HepG2 (cell line): ENCODE data around the gene CSMD2. TPM values are rescaled to one million over a fixed set of nuclear protein-coding genes. Genes with fewer than 3 reads are reported as not detected.

ENCODE experiments used
- ATAC-seq: fragments of 200-7000 bp; cut with Tn5 transposase; 3 replicates; pipeline ENCODE4 v1.9.1; 2020; ENCODE audit warnings: mild to moderate bottlenecking, moderate library complexity
- BruUV-seq: library from RNA; stranded (reverse); fragments of 400-500 nt; replicated peaks from 2 replicates; lab custom pipeline; 2021; lab: Mats Ljungman, UMichigan
- CTCF ChIA-PET: fragments of 300-600 bp; formaldehyde crosslinking; extraction: SDS; loops from one replicate; lab custom pipeline; 2021; ENCODE audit warnings: low total read pairs, inconsistent platforms, low intra/inter-chr PET ratio; lab: Yijun Ruan, JAX
- POLR2A ChIA-PET: fragments of 350-600 bp; sonication (Branson Sonifier 250); formaldehyde crosslinking; loops from one replicate; lab custom pipeline; 2020; ENCODE audit warnings: antibody characterized with exemption, inconsistent platforms; lab: Yijun Ruan, JAX
- DNase-seq: peaks from one replicate; pipeline ENCODE4 v3.0.0-alpha.2; 2015; ENCODE audit warnings: low spot score
- FAIRE-seq: peaks from 3 replicates; lab custom pipeline; 2011; peaks lifted over from hg19 to GRCh38; lab: Jason Lieb, UNC
- H2AFZ ChIP-seq: one replicate; pipeline ENCODE4 v1.6.1; 2011; ENCODE audit warnings: low read length, inconsistent platforms
- H3K27ac ChIP-seq: fragments of 300-600 bp; 3 replicates; pipeline ENCODE4 v1.8.0; 2011; ENCODE audit warnings: mixed run types, mild to moderate bottlenecking, mixed read lengths, low read length, inconsistent platforms; ENCODE audit not compliant: insufficient read depth; ENCODE audit errors: extremely low read length
- H3K27me3 ChIP-seq, 2 experiments: fragments of 200-600 bp in 1 of 2; 2 replicates in 1 of 2; 3 replicates in 1 of 2; pipeline versions ENCODE4 v1.6.0 to v1.8.0; 2011; ENCODE audit warnings: low read length in 2 of 2, mild to moderate bottlenecking in 2 of 2, moderate library complexity in 2 of 2, inconsistent platforms in 1 of 2; ENCODE audit not compliant: insufficient read depth in 2 of 2, control insufficient read depth in 1 of 2
- H3K36me3 ChIP-seq, 2 experiments: fragments of 200-600 bp in 1 of 2; replicated peaks in 1 of 2; 2 replicates in 1 of 2; 3 replicates in 1 of 2; pipeline versions ENCODE4 v1.5.1 to v1.8.0; 2011; ENCODE audit warnings: low read length in 2 of 2, inconsistent platforms in 1 of 2; ENCODE audit not compliant: insufficient read depth in 2 of 2, control insufficient read depth in 1 of 2
- H3K4me1 ChIP-seq: 2 replicates; pipeline ENCODE4 v1.5.1; 2012; ENCODE audit warnings: low read length, inconsistent platforms; ENCODE audit not compliant: insufficient read depth
- H3K4me2 ChIP-seq: 2 replicates; pipeline ENCODE4 v1.6.0; 2011; ENCODE audit warnings: low read depth, low read length, inconsistent platforms
- H3K4me3 ChIP-seq, 3 experiments: fragments of 200-600 bp in 1 of 3; sonication (generic), shearing (Covaris generic) in 1 of 3; replicated peaks in 1 of 3; 2 replicates each; pipeline ENCODE4 v1.5.1; 2011 to 2016; ENCODE audit warnings: low read length in 3 of 3, inconsistent platforms in 2 of 3, low read depth in 2 of 3, mild to moderate bottlenecking in 2 of 3, control low read depth in 1 of 3, mixed read lengths in 1 of 3; ENCODE audit not compliant: insufficient read depth in 1 of 3
- H3K79me2 ChIP-seq: one replicate; pipeline ENCODE4 v1.6.1; 2011; ENCODE audit warnings: low read length, inconsistent platforms; ENCODE audit not compliant: insufficient read depth
- H3K9ac ChIP-seq: 2 replicates; pipeline ENCODE4 v1.6.0; 2011; ENCODE audit warnings: mild to moderate bottlenecking, low read depth, low read length, inconsistent platforms; ENCODE audit not compliant: insufficient read depth
- H3K9me3 ChIP-seq: 2 replicates; pipeline ENCODE4 v1.5.1; 2012; ENCODE audit warnings: mild to moderate bottlenecking, low read length
- H4K20me1 ChIP-seq: 2 replicates; pipeline ENCODE4 v1.6.0; 2011; ENCODE audit warnings: inconsistent platforms, mild to moderate bottlenecking, low read length, moderate library complexity; ENCODE audit not compliant: insufficient read depth
- ERF ChIP-seq: IDR thresholded peaks from 2 replicates; pipeline ENCODE4 v1.6.1; 2018; ENCODE audit warnings: missing biosample characterization, missing genetic modification reagents
- HMG20A ChIP-seq: IDR thresholded peaks from 2 replicates; pipeline ENCODE4 v1.6.1; 2016; ENCODE audit warnings: borderline replicate concordance
- HNF4A ChIP-seq: sonication (generic); formaldehyde crosslinking; IDR thresholded peaks from 2 replicates; pipeline ENCODE4 v1.4.0; 2020; ENCODE audit warnings: missing genetic modification reagents
- JUND ChIP-seq: sonication (generic); formaldehyde crosslinking; IDR thresholded peaks from 2 replicates; pipeline ENCODE4 v1.8.0; 2022; ENCODE audit warnings: mild to moderate bottlenecking, missing genetic modification reagents
- MIER2 ChIP-seq: IDR thresholded peaks from 2 replicates; pipeline ENCODE4 v1.6.1; 2016; ENCODE audit warnings: missing biosample characterization, missing genetic modification reagents
- NFYC ChIP-seq: IDR thresholded peaks from 2 replicates; pipeline ENCODE4 v1.6.1; 2016; ENCODE audit warnings: missing genetic modification reagents, missing compliant biosample characterization
- NR2F6 ChIP-seq, 2 experiments: IDR thresholded peaks; 2 replicates each; pipeline ENCODE4 v1.6.1; 2016; ENCODE audit warnings: antibody characterized with exemption in 1 of 2, mild to moderate bottlenecking in 1 of 2
- NR3C1 ChIP-seq: sonication (generic); formaldehyde crosslinking; IDR thresholded peaks from 2 replicates; pipeline ENCODE4 v1.4.0; 2020; ENCODE audit warnings: missing genetic modification reagents
- ZFP36L1 ChIP-seq: sonication (generic); formaldehyde crosslinking; IDR thresholded peaks from 2 replicates; pipeline ENCODE4 v1.8.0; 2022; ENCODE audit warnings: mild to moderate bottlenecking, missing genetic modification reagents, moderate library complexity
- ZNF143 ChIP-seq: sonication (generic); formaldehyde crosslinking; IDR thresholded peaks from 2 replicates; pipeline ENCODE4 v1.4.0; 2020; ENCODE audit warnings: missing genetic modification reagents
- ZNF629 ChIP-seq: sonication (generic); formaldehyde crosslinking; conservative IDR thresholded peaks from 2 replicates; pipeline ENCODE4 v1.5.0; 2020; ENCODE audit warnings: missing genetic modification reagents
- ZNF782 ChIP-seq: sonication (generic); formaldehyde crosslinking; IDR thresholded peaks from 2 replicates; pipeline ENCODE4 v1.4.0; 2020; ENCODE audit warnings: missing genetic modification reagents, mild to moderate bottlenecking, borderline replicate concordance
- ZSCAN30 ChIP-seq: sonication (generic); formaldehyde crosslinking; IDR thresholded peaks from 2 replicates; pipeline ENCODE4 v1.5.0; 2020; ENCODE audit warnings: mild to moderate bottlenecking, missing genetic modification reagents
- WGBS: methylation state at CpG from one replicate; pipeline ENCODE4 v1.1.6; 2017; ENCODE audit warnings: low lambda C conversion rate; 5-methylcytosine and 5-hydroxymethylcytosine counted together
- in situ Hi-C: cut with HindIII; loops from 2 replicates; pipeline ENCODE4 v1.10.0; 2017; ENCODE audit warnings: low pct_unique_long_range_greater_than_20kb; ENCODE audit not compliant: extremely low pct_ligation_motif_present
- intact Hi-C: fragments of 100-400 bp; cut with micrococcal nuclease; formaldehyde crosslinking; loops from one replicate; pipeline ENCODE4 v1.10.0; 2022; ENCODE audit not compliant: unreplicated experiment
- polyA plus RNA-seq, 8 experiments: library from polyadenylated mRNA; depleted of rRNA in 3 of 8; stranded (reverse) in 7 of 8; unstranded in 1 of 8; fragments of >200 nt; fragmentation: Illumina TruSeq in 4 of 8; extraction: Trizol in 4 of 8; gene quantifications; 2 replicates each; pipeline versions ENCODE4 v1.2.1 to v1.2.3, GENCODE V29; 2011 to 2016; ENCODE audit warnings: low read depth in 4 of 8, missing spikeins in 1 of 8, mixed read lengths in 1 of 8; ENCODE audit not compliant: insufficient read depth in 1 of 8
- total RNA-seq, 5 experiments: library from RNA; depleted of rRNA; stranded (reverse); fragments of >200 nt; fragmentation: Illumina TruSeq; extraction: Trizol; gene quantifications; 2 replicates each; pipeline ENCODE4 v1.2.3, GENCODE V29; 2016; ENCODE audit warnings: low read depth in 1 of 5
- TF ChIP-seq, protein P1 (sequence below): sonication (generic); formaldehyde crosslinking; IDR thresholded peaks from 2 replicates; pipeline ENCODE4 v1.5.0; 2020; ENCODE audit warnings: mild to moderate bottlenecking, missing genetic modification reagents
- TF ChIP-seq, protein P2 (sequence below): sonication (generic); formaldehyde crosslinking; conservative IDR thresholded peaks from 2 replicates; pipeline ENCODE4 v1.8.1; 2023; ENCODE audit warnings: missing genetic modification reagents

CSMD2 gene
- total and polyA plus RNA-seq, 2 of the 13 experiments (the other 11 are each of a cell fraction or from before 2014, with no cell fraction given): not detected

DNA sequence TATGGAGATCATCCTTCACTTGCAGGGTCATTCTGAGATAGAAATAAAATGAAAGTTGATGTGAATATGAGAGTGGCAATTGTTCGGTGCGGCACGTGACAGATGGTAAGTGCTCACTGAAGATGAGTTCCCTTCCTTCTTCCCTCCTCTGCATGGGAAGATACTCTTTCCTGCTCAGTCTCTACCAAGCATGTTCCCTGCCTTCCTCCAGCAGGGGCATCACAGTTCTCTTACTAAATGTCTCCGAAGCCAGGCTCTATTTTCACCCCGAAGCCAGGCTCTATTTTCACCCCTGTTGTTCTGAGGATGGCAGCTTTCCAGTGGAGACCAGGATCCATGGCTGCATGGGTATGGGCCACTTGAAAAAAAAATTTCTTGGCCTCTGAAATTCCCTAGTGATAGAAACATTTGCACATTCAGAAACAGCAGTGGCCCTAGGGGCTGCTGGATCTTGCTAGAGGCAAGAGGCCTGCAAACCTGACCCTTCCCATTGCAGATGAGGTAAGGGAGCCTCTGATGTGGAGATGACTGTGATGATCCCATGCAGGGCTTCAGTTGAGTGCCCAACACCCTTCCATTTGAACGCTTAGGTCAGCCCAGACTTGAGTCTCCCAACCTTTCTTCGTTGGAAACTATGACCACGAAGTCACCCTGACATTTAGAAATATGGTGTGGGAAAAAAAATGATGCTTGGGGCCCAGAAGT lies 424.8 kb downstream of the CSMD2 start:
- no peak for TF ChIP-seq HMG20A
- no peak for TF ChIP-seq HNF4A (CRISPR knock-in tag)
- no peak for TF ChIP-seq ZNF629
- TF ChIP-seq JUND (CRISPR knock-in tag): no peak
- no peak for TF ChIP-seq ZSCAN30
- no peak for TF ChIP-seq NR2F6 (IDR thresholded peaks at IDR 0.05)
- TF ChIP-seq NR2F6 (CRISPR knock-in tag; IDR thresholded peaks at IDR 0.05): no peak
- TF ChIP-seq MIER2 (CRISPR knock-in tag): no peak
- WGBS: 27% methylated on average over 7 of the region's 8 CpGs
- H3K9me3 ChIP-seq: no peaks in the 10 kb centered on the region
- H3K4me1 ChIP-seq: no peaks in the 10 kb centered on the region
- POLR2A ChIA-PET: no interaction called here
- H3K36me3 ChIP-seq: no peaks in the 10 kb centered on the region
- H3K9ac ChIP-seq: no peak overlapping the region
- CTCF ChIA-PET: no interaction called here
- H4K20me1 ChIP-seq: no peaks in the 10 kb centered on the region
- H3K79me2 ChIP-seq: no peaks in the 10 kb centered on the region
- intact Hi-C loops (no loop called here), in situ Hi-C loops (loop anchor here (10.0 kb wide), 1 partner anchor 65 kb away; no protein-coding TSS in a partner anchor)
- H3K4me2 ChIP-seq: no peak overlapping the region
- no peak for ATAC-seq
- H3K27ac ChIP-seq: no peak overlapping the region
- DNase-seq: no peak
- peaks cover 0 to 3% of the 10 kb centered on the region in 2 experiments; a peak in 1 of 5 replicates for H3K27me3 ChIP-seq
- BruUV-seq: no TSS peak
- H2AFZ ChIP-seq: no peak overlapping the region
- no peak overlapping the region for H3K4me3 ChIP-seq
- FAIRE-seq: no peak

DNA sequence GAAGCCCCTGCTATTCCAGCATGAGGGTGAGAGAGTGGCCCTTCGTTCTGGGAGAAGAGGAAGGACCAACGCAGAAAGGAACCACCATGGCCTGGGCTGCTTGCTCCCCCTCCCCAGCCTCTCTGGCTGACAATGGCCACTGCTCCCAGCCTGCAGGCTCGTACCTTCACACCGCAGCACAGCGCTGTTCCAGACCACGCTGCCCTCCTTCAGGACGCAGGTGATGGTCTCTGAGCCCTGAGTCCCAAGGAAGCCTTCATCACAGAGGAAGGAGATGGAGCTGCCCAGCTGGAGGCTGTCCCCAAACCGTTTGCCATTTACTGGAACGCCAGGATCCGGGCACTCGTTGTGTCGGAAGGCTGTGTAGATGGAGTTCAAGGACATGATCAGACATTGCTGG lies 426.1 kb downstream of the CSMD2 start:
- CTCF ChIA-PET: no interaction called here
- Histone ChIP-seq H3K4me1 (no peaks in the 10 kb centered on the region), H3K79me2 (no peaks in the 10 kb centered on the region), H3K9ac (no peak overlapping the region), H3K4me3 (no peak overlapping the region), H3K27me3 (peaks cover 0 to 5% of the 10 kb centered on the region in 2 experiments; a peak in 1 of 5 replicates), H3K36me3 (no peaks in the 10 kb centered on the region), H3K27ac (no peak overlapping the region), H2AFZ (no peak overlapping the region), H4K20me1 (no peaks in the 10 kb centered on the region), H3K9me3 (no peaks in the 10 kb centered on the region), H3K4me2 (no peak overlapping the region)
- intact Hi-C loops (no loop called here), in situ Hi-C loops (no loop called here)
- BruUV-seq: no TSS peak
- ATAC-seq: no peak
- 30% methylated on average over 10 of the region's 12 CpGs for WGBS
- POLR2A ChIA-PET: no interaction called here
- no peak for DNase-seq
- no peak for FAIRE-seq
- TF ChIP-seq, protein P1, sequence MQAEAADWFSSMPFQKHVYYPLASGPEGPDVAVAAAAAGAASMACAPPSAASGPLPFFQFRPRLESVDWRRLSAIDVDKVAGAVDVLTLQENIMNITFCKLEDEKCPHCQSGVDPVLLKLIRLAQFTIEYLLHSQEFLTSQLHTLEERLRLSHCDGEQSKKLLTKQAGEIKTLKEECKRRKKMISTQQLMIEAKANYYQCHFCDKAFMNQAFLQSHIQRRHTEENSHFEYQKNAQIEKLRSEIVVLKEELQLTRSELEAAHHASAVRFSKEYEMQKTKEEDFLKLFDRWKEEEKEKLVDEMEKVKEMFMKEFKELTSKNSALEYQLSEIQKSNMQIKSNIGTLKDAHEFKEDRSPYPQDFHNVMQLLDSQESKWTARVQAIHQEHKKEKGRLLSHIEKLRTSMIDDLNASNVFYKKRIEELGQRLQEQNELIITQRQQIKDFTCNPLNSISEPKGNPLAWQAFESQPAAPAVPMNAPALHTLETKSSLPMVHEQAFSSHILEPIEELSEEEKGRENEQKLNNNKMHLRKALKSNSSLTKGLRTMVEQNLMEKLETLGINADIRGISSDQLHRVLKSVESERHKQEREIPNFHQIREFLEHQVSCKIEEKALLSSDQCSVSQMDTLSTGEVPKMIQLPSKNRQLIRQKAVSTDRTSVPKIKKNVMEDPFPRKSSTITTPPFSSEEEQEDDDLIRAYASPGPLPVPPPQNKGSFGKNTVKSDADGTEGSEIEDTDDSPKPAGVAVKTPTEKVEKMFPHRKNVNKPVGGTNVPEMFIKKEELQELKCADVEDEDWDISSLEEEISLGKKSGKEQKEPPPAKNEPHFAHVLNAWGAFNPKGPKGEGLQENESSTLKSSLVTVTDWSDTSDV (CRISPR knock-in tag): no peak
- no peak for TF ChIP-seq ERF
- no peak for TF ChIP-seq ZNF782 (CRISPR knock-in tag)
- TF ChIP-seq NR3C1 (CRISPR knock-in tag): no peak
- TF ChIP-seq, protein P2, sequence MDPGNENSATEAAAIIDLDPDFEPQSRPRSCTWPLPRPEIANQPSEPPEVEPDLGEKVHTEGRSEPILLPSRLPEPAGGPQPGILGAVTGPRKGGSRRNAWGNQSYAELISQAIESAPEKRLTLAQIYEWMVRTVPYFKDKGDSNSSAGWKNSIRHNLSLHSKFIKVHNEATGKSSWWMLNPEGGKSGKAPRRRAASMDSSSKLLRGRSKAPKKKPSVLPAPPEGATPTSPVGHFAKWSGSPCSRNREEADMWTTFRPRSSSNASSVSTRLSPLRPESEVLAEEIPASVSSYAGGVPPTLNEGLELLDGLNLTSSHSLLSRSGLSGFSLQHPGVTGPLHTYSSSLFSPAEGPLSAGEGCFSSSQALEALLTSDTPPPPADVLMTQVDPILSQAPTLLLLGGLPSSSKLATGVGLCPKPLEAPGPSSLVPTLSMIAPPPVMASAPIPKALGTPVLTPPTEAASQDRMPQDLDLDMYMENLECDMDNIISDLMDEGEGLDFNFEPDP (CRISPR knock-in tag): no peak
- TF ChIP-seq NFYC: no peak
- TF ChIP-seq ZFP36L1 (CRISPR knock-in tag): no peak
- no peak for TF ChIP-seq ZNF143
